ENCODE data around the gene UNCX. TPM values are rescaled to one million over a fixed set of nuclear protein-coding genes. Genes with fewer than 3 reads are reported as not detected.

The UNCX gene
- total RNA-seq, 1 experiment from 2014 or later, result not detected

- DNase-seq (ENCODE audit: low read depth, low spot score) (no peak), ATAC-seq (no peak)
- Histone ChIP-seq H2AFZ (ENCODE audit: low read depth, low read length, poor library complexity, severe bottlenecking) (no peak overlapping the region), H3K4me3 (replicated peaks in 1 of 2; ENCODE audit: low read depth in 1 of 2, low read length in 2 of 2) (no peak overlapping the region), H3K4me1 (ENCODE audit: control insufficient read depth in 1 of 2, insufficient read depth in 2 of 2, low read length in 2 of 2) (no peaks in the 10 kb centered on the region), H3K79me2 (ENCODE audit: insufficient read depth, low read length) (no peaks in the 10 kb centered on the region), H3K9me2 (ENCODE audit: insufficient read depth) (no peaks in the 10 kb centered on the region), H3K9ac (ENCODE audit: low read length) (no peak overlapping the region), H3K27me3 (ENCODE audit: insufficient read depth, low read length) (no peaks in the 10 kb centered on the region), H3K9me3 (ENCODE audit: control insufficient read depth in 1 of 2, insufficient read depth in 1 of 2, low read depth in 1 of 2, low read length in 2 of 2) (no peaks in the 10 kb centered on the region), H3K36me3 (ENCODE audit: control insufficient read depth in 1 of 2, insufficient read depth in 2 of 2, low read length in 2 of 2) (no peaks in the 10 kb centered on the region), H3K4me2 (ENCODE audit: low read length) (no peak overlapping the region), H4K20me1 (ENCODE audit: insufficient read depth) (no peaks in the 10 kb centered on the region), H3K27ac (ENCODE audit: low read depth, low read length) (no peak overlapping the region)
- ChIA-PET RAD21 (ENCODE audit: low non-redundant PET in 1 of 2, low total read pairs in 2 of 2, uncharacterized antibody in 2 of 2, unreplicated experiment in 2 of 2) (no interaction called here), POLR2A (no interaction called here), CTCF (interaction anchor here (0.6 to 1.2 kb wide), 2 partner anchors 17 to 211 kb away, joined by 3 read pairs; no protein-coding TSS in a partner anchor)
- TF ChIP-seq CEBPB (IDR thresholded peaks at IDR 0.05; ENCODE audit: low read depth), result no peak
- TF ChIP-seq SIN3A (IDR thresholded peaks at IDR 0.05; ENCODE audit: low read depth), result no peak
- no peak for TF ChIP-seq JUND (IDR thresholded peaks at IDR 0.05)
- TF ChIP-seq YY1 (IDR thresholded peaks at IDR 0.05; ENCODE audit: extremely low read depth, insufficient replicate concordance, low read depth, low read length), result no peak
- TF ChIP-seq ZBTB33 (IDR thresholded peaks at IDR 0.05; ENCODE audit: extremely low read depth, insufficient replicate concordance, low read length), result no peak
- intact Hi-C loops (cut with micrococcal nuclease), result no loop called here
- no TSS peak for BruUV-seq (replicated peaks)
Measured at GRCh38 chr7:1220977-1221745, 11.5 kb upstream of the UNCX start.

All from HCT116 (cell line).